ENCODE results near the gene EML4.

The EML4 gene

GRCh38 chr2:42169100-42169873 lies at the start of gene EML4:
Gene EML4 (plus strand): TSS chr2:42169353. CDS start chr2:42169612, 259 bp downstream.
- no peak for TF ChIP-seq CTCF (IDR thresholded peaks at IDR 0.05)

GRCh38 chr2:42123426-42123825 lies 45.7 kb upstream of the EML4 start:
- no peak for TF ChIP-seq CTCF (IDR thresholded peaks at IDR 0.05)

- no peak for TF ChIP-seq CTCF (IDR thresholded peaks at IDR 0.05)
Measured at GRCh38 chr2:42124011-42124785, 45.0 kb upstream of the EML4 start.

- TF ChIP-seq CTCF (IDR thresholded peaks at IDR 0.05), result no peak
Measured at GRCh38 chr2:42125841-42126594, 43.1 kb upstream of the EML4 start.

GRCh38 chr2:42127425-42128424 lies 41.4 kb upstream of the EML4 start:
- no peak for TF ChIP-seq CTCF (IDR thresholded peaks at IDR 0.05)

- TF ChIP-seq CTCF (IDR thresholded peaks at IDR 0.05), result no peak
Measured at GRCh38 chr2:42128721-42129486, 40.2 kb upstream of the EML4 start.
